Gastrocnemius medialis (tissue), 4 donors: ENCODE measurements around the gene TMPRSS13. TPM values are rescaled to one million over a fixed set of nuclear protein-coding genes. Genes with fewer than 3 reads are reported as not detected.

Experiments
- ATAC-seq, 2 donors: fragments of 150-250 bp; one replicate each; pipeline ENCODE4 v1.9.1; 2016
- DNase-seq, 2 donors: peaks; one replicate each; pipeline ENCODE4 v3.0.0-alpha.2; 2019
- H3K27ac ChIP-seq, 4 donors: fragments of 200-600 bp; sonication (generic); 1 replicate in 1 of 4; 2 replicates in 3 of 4; pipeline ENCODE4 v1.5.1; 2016 to 2018; ENCODE audit warnings: mild to moderate bottlenecking in 2 of 4, moderate library complexity in 1 of 4
- H3K27me3 ChIP-seq, 3 donors: fragments of 200-600 bp; sonication (generic) in 2 of 3; 1 replicate in 1 of 3; 2 replicates in 2 of 3; pipeline versions ENCODE4 v1.5.1 to v1.6.0; 2016 to 2019; ENCODE audit warnings: mild to moderate bottlenecking in 1 of 3, moderate library complexity in 1 of 3
- H3K36me3 ChIP-seq, 2 donors: fragments of 200-600 bp; sonication (generic) in 1 of 2; one replicate each; pipeline ENCODE4 v1.5.1; 2017 to 2018
- H3K4me1 ChIP-seq, 2 donors: fragments of 200-600 bp; sonication (generic) in 1 of 2; one replicate each; pipeline ENCODE4 v1.5.1; 2016 to 2017; ENCODE audit warnings: mild to moderate bottlenecking in 2 of 2
- H3K4me3 ChIP-seq, 4 donors: fragments of 200-600 bp; sonication (generic) in 3 of 4; 1 replicate in 1 of 4; 2 replicates in 3 of 4; pipeline ENCODE4 v1.5.1; 2016 to 2019; ENCODE audit warnings: mild to moderate bottlenecking in 2 of 4
- H3K9me3 ChIP-seq, 3 donors: fragments of 200-600 bp; sonication (generic) in 2 of 3; 1 replicate in 1 of 3; 2 replicates in 2 of 3; pipeline ENCODE4 v1.5.1; 2016 to 2019
- POLR2A ChIP-seq, 2 donors: fragments of 450-650 bp; IDR thresholded peaks; one replicate each; pipeline ENCODE4 v1.6.1; 2017; ENCODE audit warnings: antibody characterized with exemption in 2 of 2, mild to moderate bottlenecking in 2 of 2, moderate library complexity in 2 of 2
- in situ Hi-C, 4 donors: fragments of 200-750 bp; cut with MboI; loops; one replicate each; pipeline versions ENCODE4 v1.15.0 to v1.8.0; 2017; ENCODE audit warnings: low sequenced_read_pairs in 4 of 4
- intact Hi-C: fragments of 100-400 bp; cut with DNase I; formaldehyde crosslinking; loops from one replicate; pipeline ENCODE4 v1.15.1; 2023; ENCODE audit warnings: low total_unique reads
- total RNA-seq, 4 donors: library from RNA; depleted of rRNA; stranded (reverse); fragments of >200 nt; gene quantifications; one replicate each; pipeline versions ENCODE4 v1.1.0 to v1.2.3, GENCODE V29; 2016
- TF ChIP-seq, protein P1 (sequence below), 5 experiments: fragments of 450-650 bp in 3 of 5; fragments of 200-600 bp in 2 of 5; sonication (generic) in 2 of 5; IDR thresholded peaks in 4 of 5; conservative IDR thresholded peaks in 1 of 5; 1 replicate in 4 of 5; 2 replicates in 1 of 5; pipeline ENCODE4 v1.5.1; 2016 to 2019; ENCODE audit warnings: antibody characterized with exemption in 5 of 5, mild to moderate bottlenecking in 3 of 5, moderate library complexity in 3 of 5

TMPRSS13 gene
- total RNA-seq, 4 donors from 2014 or later = not detected

DNA sequence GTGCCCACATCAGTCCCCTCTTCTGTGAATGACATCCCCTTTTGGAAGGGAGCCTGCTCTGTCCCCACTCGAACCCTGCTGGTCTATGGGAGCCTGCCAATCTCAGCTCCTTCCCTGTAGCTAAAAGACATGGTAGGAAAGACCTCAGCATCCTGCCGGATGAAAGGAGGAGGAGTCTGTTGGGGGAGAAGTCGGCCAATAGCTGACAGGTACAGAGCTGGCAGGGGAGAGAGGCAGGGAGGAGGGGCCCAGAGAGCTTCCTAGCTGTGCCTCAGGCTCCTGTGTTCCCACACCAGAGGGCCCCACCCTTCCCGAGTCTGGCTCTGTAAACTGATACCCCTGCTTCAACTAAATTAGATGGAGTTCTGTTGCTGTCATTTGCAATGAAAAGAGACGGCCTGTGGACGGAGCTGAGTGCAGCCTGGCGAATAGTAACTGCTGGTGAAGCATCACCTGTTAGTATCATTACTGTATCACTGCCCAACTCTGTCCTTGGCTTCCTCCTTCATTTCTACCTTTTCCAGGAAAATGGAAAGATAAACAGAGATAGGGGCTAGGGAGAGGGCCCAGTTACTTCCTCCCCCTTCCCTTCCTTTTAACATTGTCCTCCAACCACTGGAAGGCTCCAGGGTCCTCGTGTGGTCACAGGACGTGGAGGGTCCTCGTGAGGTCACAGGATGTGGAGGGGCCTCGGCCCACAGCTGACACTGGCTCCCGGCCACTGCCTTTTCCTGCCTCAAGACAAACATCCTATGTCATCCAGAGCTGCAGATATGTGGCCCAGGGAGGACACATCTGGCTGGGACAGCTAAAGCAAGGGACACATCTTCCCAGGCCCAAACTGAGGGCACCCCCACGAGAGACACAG lies 67.8 kb downstream of the TMPRSS13 start:
- H3K4me3 ChIP-seq = peak overlapping the region in 1 of 4 donors; percentile 9

DNA sequence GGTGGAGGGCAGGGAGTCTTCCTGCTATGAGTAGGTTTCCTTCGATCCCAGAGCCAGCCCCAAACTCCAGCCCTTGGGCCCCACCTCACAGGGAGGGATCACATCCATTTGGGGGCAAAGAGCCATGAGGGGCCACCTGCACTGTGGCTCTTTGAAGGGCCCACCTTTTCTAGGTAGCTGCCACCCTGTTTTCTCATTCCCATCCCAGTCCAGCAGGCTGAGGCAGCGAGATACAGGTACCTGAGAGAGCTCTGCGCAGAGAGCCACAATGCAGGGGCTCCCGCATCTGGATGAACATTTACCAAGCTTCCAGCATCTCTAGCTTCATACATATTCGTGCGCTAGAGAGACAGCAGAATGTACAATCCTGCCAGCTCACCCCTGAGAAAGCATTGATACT lies 69.1 kb downstream of the TMPRSS13 start:
- TF ChIP-seq, protein P1, sequence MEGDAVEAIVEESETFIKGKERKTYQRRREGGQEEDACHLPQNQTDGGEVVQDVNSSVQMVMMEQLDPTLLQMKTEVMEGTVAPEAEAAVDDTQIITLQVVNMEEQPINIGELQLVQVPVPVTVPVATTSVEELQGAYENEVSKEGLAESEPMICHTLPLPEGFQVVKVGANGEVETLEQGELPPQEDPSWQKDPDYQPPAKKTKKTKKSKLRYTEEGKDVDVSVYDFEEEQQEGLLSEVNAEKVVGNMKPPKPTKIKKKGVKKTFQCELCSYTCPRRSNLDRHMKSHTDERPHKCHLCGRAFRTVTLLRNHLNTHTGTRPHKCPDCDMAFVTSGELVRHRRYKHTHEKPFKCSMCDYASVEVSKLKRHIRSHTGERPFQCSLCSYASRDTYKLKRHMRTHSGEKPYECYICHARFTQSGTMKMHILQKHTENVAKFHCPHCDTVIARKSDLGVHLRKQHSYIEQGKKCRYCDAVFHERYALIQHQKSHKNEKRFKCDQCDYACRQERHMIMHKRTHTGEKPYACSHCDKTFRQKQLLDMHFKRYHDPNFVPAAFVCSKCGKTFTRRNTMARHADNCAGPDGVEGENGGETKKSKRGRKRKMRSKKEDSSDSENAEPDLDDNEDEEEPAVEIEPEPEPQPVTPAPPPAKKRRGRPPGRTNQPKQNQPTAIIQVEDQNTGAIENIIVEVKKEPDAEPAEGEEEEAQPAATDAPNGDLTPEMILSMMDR (IDR thresholded peaks at IDR 0.05 in 4 of 5, conservative IDR thresholded peaks at IDR 0.05 in 1 of 5) = no peak
- TF ChIP-seq POLR2A (IDR thresholded peaks at IDR 0.05) = no peak
- DNase-seq (no peak), ATAC-seq (no peak)
- Histone ChIP-seq H3K27ac (peak overlapping the region in 1 of 4 donors; percentile 78), H3K9me3 (no peaks in the 10 kb centered on the region), H3K4me3 (no peak overlapping the region), H3K27me3 (no peaks in the 10 kb centered on the region), H3K36me3 (no peaks in the 10 kb centered on the region), H3K4me1 (peaks cover 8 to 24% of the 10 kb centered on the region in 2 donors)
- intact Hi-C loops = no loop called here
- in situ Hi-C loops = no loop called here

More for the DNA sequence above, 67.8 kb downstream of the TMPRSS13 start:
- H3K36me3 ChIP-seq = no peaks in the 10 kb centered on the region
- DNase-seq (no peak), ATAC-seq (peak; percentile 34 to 46)
- intact Hi-C loops = no loop called here
- peak overlapping the region; percentile 71 to 78 (median 74) for H3K27ac ChIP-seq
- TF ChIP-seq POLR2A (IDR thresholded peaks at IDR 0.05) = no peak
- TF ChIP-seq, protein P1 (IDR thresholded peaks at IDR 0.05 in 4 of 5, conservative IDR thresholded peaks at IDR 0.05 in 1 of 5) = no peak
- peaks cover 8 to 24% of the 10 kb centered on the region in 2 donors for H3K4me1 ChIP-seq
- H3K9me3 ChIP-seq = no peaks in the 10 kb centered on the region
- H3K27me3 ChIP-seq = no peaks in the 10 kb centered on the region
- in situ Hi-C loops = no loop called here

GRCh38 chr11:117859488-117860112 lies 69.6 kb downstream of the TMPRSS13 start:
- Histone ChIP-seq H3K27ac (no peak overlapping the region), H3K9me3 (no peaks in the 10 kb centered on the region), H3K4me3 (no peak overlapping the region), H3K27me3 (no peaks in the 10 kb centered on the region), H3K36me3 (no peaks in the 10 kb centered on the region), H3K4me1 (peaks cover 8 to 24% of the 10 kb centered on the region in 2 donors)
- intact Hi-C loops = no loop called here
- in situ Hi-C loops = no loop called here
- DNase-seq = no peak
- ATAC-seq = no peak
- no peak for TF ChIP-seq POLR2A (IDR thresholded peaks at IDR 0.05)
- TF ChIP-seq, protein P1 (IDR thresholded peaks at IDR 0.05 in 4 of 5, conservative IDR thresholded peaks at IDR 0.05 in 1 of 5) = no peak

GRCh38 chr11:117859061-117859460 lies 70.1 kb downstream of the TMPRSS13 start:
- no peak for ATAC-seq
- peaks cover 8 to 22% of the 10 kb centered on the region in 2 donors for H3K4me1 ChIP-seq
- intact Hi-C loops (no loop called here), in situ Hi-C loops (no loop called here)
- no peaks in the 10 kb centered on the region for H3K27me3 ChIP-seq
- H3K36me3 ChIP-seq = no peaks in the 10 kb centered on the region
- TF ChIP-seq, protein P1 (IDR thresholded peaks at IDR 0.05 in 4 of 5, conservative IDR thresholded peaks at IDR 0.05 in 1 of 5) = no peak
- TF ChIP-seq POLR2A (IDR thresholded peaks at IDR 0.05) = no peak
- DNase-seq = no peak
- H3K4me3 ChIP-seq = no peak overlapping the region
- no peaks in the 10 kb centered on the region for H3K9me3 ChIP-seq
- no peak overlapping the region for H3K27ac ChIP-seq
